Activated CD8-positive, alpha-beta T cell treated with anti-CD3 and anti-CD28 coated beads, Interleukin-2, amount 10 ng/mL, durations not matched to agents 7 days and 5 days (primary cell): ENCODE data around the gene SET. TPM values are rescaled to one million over a fixed set of nuclear protein-coding genes. Genes with fewer than 3 reads are reported as not detected.
"Not testable (repeated sequence)": the region's sequence is repeated elsewhere in the genome, so short reads cannot be mapped to it uniquely, and the experiment has no call there.

Experiments used
- ATAC-seq: fragments of 150-1000 bp; cut with Tn5 transposase; one replicate; pipeline ENCODE4 v1.10.0; 2021; ENCODE audit warnings: moderate library complexity
- CTCF ChIA-PET: fragments of 350-600 bp; sonication (Branson Sonifier 250); formaldehyde crosslinking; loops from one replicate; lab custom pipeline; 2021; ENCODE audit warnings: antibody characterized with exemption; lab: Charles Lee
- POLR2A ChIA-PET: fragments of 350-600 bp; sonication (Branson Sonifier 250); formaldehyde crosslinking; loops from one replicate; lab custom pipeline; 2021; ENCODE audit warnings: antibody characterized with exemption; lab: Charles Lee
- DNase-seq: peaks from one replicate; pipeline ENCODE4 v3.0.0-alpha.2; 2020
- H3K27ac Mint-ChIP-seq: one replicate; pipeline ENCODE4 v1.8.0; 2021; ENCODE audit warnings: mild to moderate bottlenecking, mixed read lengths
- H3K27me3 Mint-ChIP-seq: one replicate; pipeline ENCODE4 v1.8.0; 2021; ENCODE audit warnings: low read depth, mixed read lengths
- H3K36me3 Mint-ChIP-seq: one replicate; pipeline ENCODE4 v1.8.0; 2021; ENCODE audit warnings: low read depth, mixed read lengths
- H3K4me1 Mint-ChIP-seq: one replicate; pipeline ENCODE4 v1.8.0; 2021; ENCODE audit warnings: low read depth, mixed read lengths
- H3K4me3 Mint-ChIP-seq: one replicate; pipeline ENCODE4 v1.8.0; 2021; ENCODE audit warnings: mild to moderate bottlenecking, mixed read lengths
- H3K9me3 Mint-ChIP-seq: one replicate; pipeline ENCODE4 v1.8.0; 2022; ENCODE audit warnings: mixed read lengths; ENCODE audit not compliant: insufficient read depth
- total RNA-seq, 2 experiments: library from RNA; stranded (reverse); gene quantifications; one replicate each; pipeline ENCODE4 v1.2.3, GENCODE V29; 2021

The SET gene
- total RNA-seq, 2 experiments from 2014 or later, result 574 to 607 TPM

- Mint-ChIP-seq H3K9me3 (no peaks in the 10 kb centered on the region), H3K27me3 (no peaks in the 10 kb centered on the region), H3K4me1 (peaks cover 62% of the 10 kb centered on the region), H3K27ac (peak overlapping the region; percentile 71), H3K36me3 (peaks cover 42% of the 10 kb centered on the region), H3K4me3 (peak overlapping the region; percentile 52)
- CTCF ChIA-PET, result interaction anchor here (1.1 to 1.8 kb wide), 3 partner anchors 13 to 443 kb away, joined by 3 to 5 read pairs (median 4); partner anchors contain the start of genes PKN3 and ZDHHC12
- DNase-seq, result peak; percentile 67
- peak; percentile 16 for ATAC-seq
- POLR2A ChIA-PET, result interaction anchor here (0.7 to 2.5 kb wide), 11 partner anchors 8 to 138 kb away, joined by 3 to 8 read pairs (median 5); partner anchors contain the start of genes PKN3 and ZDHHC12
These were observed 312 bp downstream of the SET start for GRCh38 chr9:128689293-128689774.

DNA sequence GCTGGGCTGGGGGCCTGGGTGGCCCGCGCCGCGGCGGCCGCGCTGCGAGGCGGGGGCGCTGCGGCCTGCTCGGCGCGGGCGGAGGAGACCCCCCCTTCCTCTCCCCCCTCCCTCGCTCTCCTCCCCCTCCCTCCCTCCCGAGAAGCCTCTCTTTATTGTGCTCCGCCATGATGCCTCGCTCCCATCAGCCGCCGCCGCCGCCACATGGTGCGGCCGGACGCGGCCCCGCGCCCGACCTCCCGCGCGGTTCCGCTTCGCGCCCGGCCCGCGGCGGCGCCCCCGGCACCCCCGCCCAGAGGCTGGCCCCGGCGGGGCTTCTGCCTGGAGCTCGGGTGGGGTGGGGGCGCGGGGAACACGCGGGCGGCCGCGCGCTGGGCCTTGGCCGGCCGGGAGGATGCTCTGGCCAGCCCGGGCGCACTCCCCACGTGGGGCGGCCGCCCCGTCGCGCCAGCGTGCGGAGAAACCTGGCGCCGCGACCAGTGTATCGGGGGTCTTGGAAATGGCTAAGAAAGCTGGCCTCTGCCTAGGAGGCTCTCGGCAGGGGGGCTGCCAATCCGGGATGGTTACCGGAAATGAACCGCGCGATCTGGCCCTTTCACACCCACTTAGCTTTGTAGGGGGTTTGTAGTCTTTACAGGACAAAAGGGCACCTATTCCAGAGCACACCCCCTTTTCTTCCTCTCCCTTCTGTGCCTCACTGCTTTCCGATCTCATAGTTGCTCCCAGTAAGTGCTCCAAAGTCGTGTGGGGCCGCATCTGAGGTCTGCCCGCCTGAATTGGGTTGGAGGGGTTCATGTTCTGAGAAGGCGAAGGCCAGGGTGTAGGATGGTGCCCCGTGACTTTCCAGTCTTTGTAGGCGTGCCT is 1.0 kb downstream of the SET start:
- ATAC-seq, result no peak
- peak; percentile 67 for DNase-seq
- Mint-ChIP-seq H3K36me3 (peaks cover 48% of the 10 kb centered on the region), H3K4me1 (peaks cover 55% of the 10 kb centered on the region), H3K9me3 (no peaks in the 10 kb centered on the region), H3K27me3 (no peaks in the 10 kb centered on the region), H3K27ac (peak overlapping the region; percentile 95), H3K4me3 (peak overlapping the region; percentile 97)
- CTCF ChIA-PET, result interaction anchor here (1.1 to 4.5 kb wide), 5 partner anchors 10 to 442 kb away, joined by 3 to 42 read pairs (median 5); partner anchors contain the start of genes PKN3 and ZDHHC12
- POLR2A ChIA-PET, result interaction anchor here (0.7 to 2.5 kb wide), 10 partner anchors 8 to 139 kb away, joined by 3 to 8 read pairs (median 6); partner anchors contain the start of gene ZDHHC12

GRCh38 chr9:128690684-128691034 is 1.6 kb downstream of the SET start:
- Mint-ChIP-seq H3K36me3 (peaks cover 49% of the 10 kb centered on the region), H3K27ac (peak overlapping the region; percentile 95), H3K27me3 (no peaks in the 10 kb centered on the region), H3K4me1 (peaks cover 48% of the 10 kb centered on the region), H3K9me3 (no peaks in the 10 kb centered on the region), H3K4me3 (peak overlapping the region; percentile 97)
- ChIA-PET POLR2A (interaction anchor here (1.0 to 1.6 kb wide), 2 partner anchors 16 to 45 kb away, joined by 3 read pairs; no protein-coding TSS in a partner anchor), CTCF (interaction anchor here (1.8 to 4.5 kb wide), 2 partner anchors 10 to 11 kb away, joined by 7 to 42 read pairs; partner anchors contain the start of gene PKN3)
- DNase-seq (no peak), ATAC-seq (no peak)

DNA sequence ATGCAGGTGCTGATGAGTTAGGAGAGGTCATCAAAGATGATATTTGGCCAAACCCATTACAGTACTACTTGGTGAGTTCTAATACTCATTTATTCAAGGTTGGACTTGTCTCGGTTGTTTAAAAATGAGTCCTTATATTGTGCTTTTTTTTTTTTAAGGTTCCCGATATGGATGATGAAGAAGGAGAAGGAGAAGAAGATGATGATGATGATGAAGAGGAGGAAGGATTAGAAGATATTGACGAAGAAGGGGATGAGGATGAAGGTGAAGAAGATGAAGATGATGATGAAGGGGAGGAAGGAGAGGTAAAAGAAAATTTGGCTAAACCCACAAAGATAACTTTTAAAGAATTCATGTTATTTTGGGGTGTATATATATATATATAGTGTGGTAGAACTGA is 4.7 kb downstream of the SET start:
- not testable (repeated sequence) for ATAC-seq, H3K27me3 Mint-ChIP-seq, H3K27ac Mint-ChIP-seq, H3K9me3 Mint-ChIP-seq, DNase-seq, H3K4me3 Mint-ChIP-seq
- Mint-ChIP-seq H3K4me1 (peaks cover 19% of the 10 kb centered on the region), H3K36me3 (peaks cover 58% of the 10 kb centered on the region)
- POLR2A ChIA-PET, result interaction anchor here (0.6 kb wide), 1 partner anchor 112 kb away, joined by 3 read pairs; no protein-coding TSS in a partner anchor
- CTCF ChIA-PET, result interaction anchor here (0.7 to 4.5 kb wide), 4 partner anchors 8 to 124 kb away, joined by 3 to 42 read pairs (median 5); partner anchors contain the start of genes ENDOG and PKN3

GRCh38 chr9:128694344-128694743 is 5.3 kb downstream of the SET start:
- Mint-ChIP-seq H3K4me1 (peaks cover 19% of the 10 kb centered on the region), H3K9me3 (no peaks in the 10 kb centered on the region), H3K4me3 (no peak overlapping the region), H3K27me3 (no peaks in the 10 kb centered on the region), H3K27ac (no peak overlapping the region), H3K36me3 (peaks cover 58% of the 10 kb centered on the region)
- ATAC-seq (no peak), DNase-seq (no peak)
- CTCF ChIA-PET, result interaction anchor here (2.1 to 4.5 kb wide), 2 partner anchors 8 to 124 kb away, joined by 6 to 42 read pairs; partner anchors contain the start of genes ENDOG and PKN3
- POLR2A ChIA-PET, result no interaction called here

GRCh38 chr9:128696923-128697707 is 8.1 kb downstream of the SET start:
- POLR2A ChIA-PET, result interaction anchor here (0.8 to 1.8 kb wide), 4 partner anchors 8 to 133 kb away, joined by 3 to 6 read pairs (median 6); partner anchors contain the start of genes SET, SPOUT1 and ZDHHC12
- CTCF ChIA-PET, result interaction anchor here (0.9 to 1.0 kb wide), 2 partner anchors 10 to 121 kb away, joined by 3 to 4 read pairs; partner anchors contain the start of gene ENDOG
- no peaks in the 10 kb centered on the region for H3K27me3 Mint-ChIP-seq
- H3K27ac Mint-ChIP-seq, result no peak overlapping the region
- peaks cover 44% of the 10 kb centered on the region for H3K36me3 Mint-ChIP-seq
- H3K4me1 Mint-ChIP-seq, result peaks cover 16% of the 10 kb centered on the region
- no peak for ATAC-seq
- no peak for DNase-seq
- H3K4me3 Mint-ChIP-seq, result no peak overlapping the region
- H3K9me3 Mint-ChIP-seq, result no peaks in the 10 kb centered on the region

DNA sequence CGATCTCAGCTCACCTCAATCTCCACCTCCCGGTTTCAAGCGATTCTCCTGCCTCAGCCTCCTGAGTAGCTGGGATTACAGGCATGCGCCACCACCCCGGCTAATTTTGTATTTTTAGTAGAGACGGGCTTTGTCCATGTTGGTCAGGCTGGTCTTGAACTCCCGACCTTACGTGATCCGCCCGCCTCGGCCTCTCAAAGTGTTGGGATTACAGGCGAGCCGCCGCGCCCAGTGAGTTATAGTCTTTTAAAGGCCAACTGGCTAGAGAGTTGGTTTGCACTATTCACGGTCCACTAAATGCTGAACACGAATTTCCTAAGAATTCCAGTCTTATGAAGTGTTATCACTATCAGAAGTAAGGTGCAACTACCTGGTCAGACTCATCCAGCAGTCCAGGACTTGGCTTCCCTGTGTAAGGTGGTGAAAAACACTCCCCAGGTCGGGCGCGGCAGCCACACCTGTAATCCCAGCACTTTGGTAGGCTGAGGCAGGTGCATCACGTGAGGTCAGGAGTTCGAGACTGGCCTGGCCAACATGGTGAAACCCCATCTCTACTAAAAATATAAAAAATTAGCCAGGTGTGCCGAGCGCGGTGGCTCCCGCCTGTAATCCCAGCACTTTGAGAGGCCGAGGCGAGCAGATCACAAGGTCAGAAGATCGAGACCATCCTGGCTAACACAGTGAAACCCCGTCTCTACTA is 10.2 kb downstream of the SET start:
- H3K27me3 Mint-ChIP-seq, H3K4me3 Mint-ChIP-seq, H3K27ac Mint-ChIP-seq, DNase-seq, H3K9me3 Mint-ChIP-seq, ATAC-seq, POLR2A ChIA-PET: not testable (repeated sequence)
- peaks cover 14% of the 10 kb centered on the region for H3K4me1 Mint-ChIP-seq
- CTCF ChIA-PET, result interaction anchor here (1.6 kb wide), 1 partner anchor 9 kb away, joined by 7 read pairs; no protein-coding TSS in a partner anchor
- H3K36me3 Mint-ChIP-seq, result peaks cover 26% of the 10 kb centered on the region

DNA sequence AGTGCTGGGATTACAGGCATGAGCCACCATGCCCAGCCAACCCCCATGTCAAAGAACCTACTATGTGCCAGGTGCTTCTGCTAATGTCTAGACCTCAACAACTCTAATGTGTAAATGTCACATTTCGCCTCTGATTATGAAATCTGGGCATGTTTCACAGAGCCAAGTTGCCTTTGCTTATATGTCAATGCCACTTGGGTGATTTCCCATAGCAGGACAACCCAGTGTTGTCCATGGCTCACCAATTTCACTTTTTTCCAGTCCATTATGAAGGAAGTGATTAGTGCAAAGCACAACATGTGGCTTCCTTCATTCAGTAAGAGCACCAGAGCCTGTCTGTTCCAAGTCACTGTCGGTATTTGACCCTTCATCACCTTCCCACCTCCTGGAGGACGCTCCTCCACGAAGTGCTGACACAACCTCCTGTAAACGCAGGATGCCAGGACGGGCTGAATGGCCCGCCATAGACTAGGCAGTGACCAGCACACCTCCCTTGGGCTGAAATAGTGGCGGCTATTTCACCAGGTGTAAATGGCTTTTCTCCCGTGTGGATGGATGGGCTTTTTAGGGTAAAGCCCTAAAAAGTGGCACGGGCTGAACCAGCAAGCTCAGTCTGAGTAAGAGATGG is 12.3 kb downstream of the SET start:
- H3K4me1 Mint-ChIP-seq, result peaks cover 14% of the 10 kb centered on the region
- H3K27ac Mint-ChIP-seq, result no peak overlapping the region
- peak overlapping the region; percentile 87 for H3K4me3 Mint-ChIP-seq
- H3K36me3 Mint-ChIP-seq, result peaks cover 13% of the 10 kb centered on the region
- no peaks in the 10 kb centered on the region for H3K9me3 Mint-ChIP-seq
- POLR2A ChIA-PET, result interaction anchor here (0.8 to 1.1 kb wide), 2 partner anchors 12 to 13 kb away, joined by 3 to 4 read pairs; partner anchors contain the start of gene SET
- no peak for DNase-seq
- ATAC-seq, result no peak
- CTCF ChIA-PET, result interaction anchor here (0.8 to 1.6 kb wide), 9 partner anchors 9 to 117 kb away, joined by 3 to 42 read pairs (median 7); partner anchors contain the start of genes ENDOG, SET and ZDHHC12
- H3K27me3 Mint-ChIP-seq, result no peaks in the 10 kb centered on the region

- ATAC-seq, result peak; percentile 93
- H3K36me3 Mint-ChIP-seq, result peaks cover 2% of the 10 kb centered on the region
- peaks cover 14% of the 10 kb centered on the region for H3K4me1 Mint-ChIP-seq
- peak within 1 kb of the TSS; percentile 87 for H3K4me3 Mint-ChIP-seq
- no peaks in the 10 kb centered on the region for H3K27me3 Mint-ChIP-seq
- H3K27ac Mint-ChIP-seq, result peak within 1 kb of the TSS; percentile 86
- H3K9me3 Mint-ChIP-seq, result no peaks in the 10 kb centered on the region
- ChIA-PET POLR2A (interaction anchor here (0.7 to 0.8 kb wide), 2 partner anchors 10 to 13 kb away, joined by 4 to 5 read pairs; partner anchors contain the start of gene SET), CTCF (interaction anchor here (0.6 to 1.6 kb wide), 17 partner anchors 8 to 171 kb away, joined by 3 to 42 read pairs (median 4); partner anchors contain the start of genes ENDOG, SET, SPOUT1 and ZDHHC12)
- DNase-seq, result peak; percentile 91
These were observed 13.5 kb downstream of the SET start, which contains the start of gene PKN3 for GRCh38 chr9:128702445-128702948. Gene PKN3, plus strand, starts transcription at chr9:128702503. Its CDS starts 413 bp downstream, at chr9:128702916.
